ENCODE results near the gene ANKRD11.
"Not testable (repeated sequence)": the region's sequence is repeated elsewhere in the genome, so short reads cannot be mapped to it uniquely, and the experiment has no call there.

The ANKRD11 gene

GRCh38 chr16:89331371-89332109 is 158.8 kb downstream of the ANKRD11 start:
- no peak overlapping the region for H3K4me2 ChIP-seq (ENCODE audit: low read length)
- H3K79me2 ChIP-seq, result peaks cover 46% of the 10 kb centered on the region
- H3K36me3 ChIP-seq (ENCODE audit: control insufficient read depth, insufficient read depth, low read length), result no peaks in the 10 kb centered on the region
- H2AFZ ChIP-seq, result no peak overlapping the region
- peaks cover 9% of the 10 kb centered on the region for H3K4me1 ChIP-seq
- no peaks in the 10 kb centered on the region for H3K27me3 ChIP-seq (ENCODE audit: control insufficient read depth, insufficient read depth, low read length)
- TF ChIP-seq, protein P1, sequence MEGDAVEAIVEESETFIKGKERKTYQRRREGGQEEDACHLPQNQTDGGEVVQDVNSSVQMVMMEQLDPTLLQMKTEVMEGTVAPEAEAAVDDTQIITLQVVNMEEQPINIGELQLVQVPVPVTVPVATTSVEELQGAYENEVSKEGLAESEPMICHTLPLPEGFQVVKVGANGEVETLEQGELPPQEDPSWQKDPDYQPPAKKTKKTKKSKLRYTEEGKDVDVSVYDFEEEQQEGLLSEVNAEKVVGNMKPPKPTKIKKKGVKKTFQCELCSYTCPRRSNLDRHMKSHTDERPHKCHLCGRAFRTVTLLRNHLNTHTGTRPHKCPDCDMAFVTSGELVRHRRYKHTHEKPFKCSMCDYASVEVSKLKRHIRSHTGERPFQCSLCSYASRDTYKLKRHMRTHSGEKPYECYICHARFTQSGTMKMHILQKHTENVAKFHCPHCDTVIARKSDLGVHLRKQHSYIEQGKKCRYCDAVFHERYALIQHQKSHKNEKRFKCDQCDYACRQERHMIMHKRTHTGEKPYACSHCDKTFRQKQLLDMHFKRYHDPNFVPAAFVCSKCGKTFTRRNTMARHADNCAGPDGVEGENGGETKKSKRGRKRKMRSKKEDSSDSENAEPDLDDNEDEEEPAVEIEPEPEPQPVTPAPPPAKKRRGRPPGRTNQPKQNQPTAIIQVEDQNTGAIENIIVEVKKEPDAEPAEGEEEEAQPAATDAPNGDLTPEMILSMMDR (IDR thresholded peaks at IDR 0.05), result no peak
- no peak overlapping the region for H3K27ac ChIP-seq
- H3K4me3 ChIP-seq (ENCODE audit: low read depth, low read length), result no peak overlapping the region
- no peak overlapping the region for H3K9ac ChIP-seq
- H3K9me3 ChIP-seq (ENCODE audit: control insufficient read depth, low read length), result no peaks in the 10 kb centered on the region

DNA sequence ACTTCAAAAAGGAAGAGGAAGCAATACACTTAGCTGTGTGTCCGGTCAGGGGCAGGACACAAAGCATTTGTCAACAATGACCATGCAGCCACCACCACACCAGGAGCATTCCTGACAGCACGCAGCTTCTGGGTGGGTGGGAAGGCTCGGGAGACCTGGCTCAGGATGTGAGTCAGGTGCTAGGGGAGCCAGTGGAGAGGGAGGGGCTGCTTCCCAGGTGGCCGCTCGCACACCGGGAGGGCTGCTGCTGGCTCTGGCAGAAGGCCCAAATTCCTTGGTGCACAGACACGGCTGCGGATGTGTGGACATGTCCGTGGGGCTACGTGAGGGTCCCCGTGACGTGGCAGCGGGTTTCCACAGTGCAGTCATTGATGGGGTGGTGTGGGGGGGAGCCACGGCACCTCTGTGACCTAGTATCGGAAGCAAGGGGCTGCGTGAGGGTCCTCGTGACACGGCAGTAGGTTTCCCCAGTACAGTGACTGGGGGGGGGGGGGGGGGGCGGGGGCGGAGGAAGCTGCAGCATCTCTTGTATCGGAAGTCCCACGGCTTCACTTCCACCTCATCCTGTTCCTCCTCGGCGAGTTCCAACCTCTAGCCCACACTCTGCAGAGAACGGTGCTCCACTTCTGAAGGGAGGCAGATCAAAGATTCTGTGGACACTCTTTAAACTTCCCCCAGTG is 160.0 kb downstream of the ANKRD11 start:
- no peak overlapping the region for H3K4me2 ChIP-seq (ENCODE audit: low read length)
- H3K27ac ChIP-seq, result no peak overlapping the region
- no peaks in the 10 kb centered on the region for H3K9me3 ChIP-seq (ENCODE audit: control insufficient read depth, low read length)
- H3K4me1 ChIP-seq, result peaks cover 19% of the 10 kb centered on the region
- TF ChIP-seq, protein P1 (IDR thresholded peaks at IDR 0.05), result no peak
- peaks cover 46% of the 10 kb centered on the region for H3K79me2 ChIP-seq
- no peak overlapping the region for H3K9ac ChIP-seq
- H3K27me3 ChIP-seq (ENCODE audit: control insufficient read depth, insufficient read depth, low read length), result no peaks in the 10 kb centered on the region
- H3K4me3 ChIP-seq (ENCODE audit: low read depth, low read length), result no peak overlapping the region
- H2AFZ ChIP-seq, result no peak overlapping the region
- H3K36me3 ChIP-seq (ENCODE audit: control insufficient read depth, insufficient read depth, low read length), result no peaks in the 10 kb centered on the region

- not testable (repeated sequence) for H3K9ac ChIP-seq; H3K27ac ChIP-seq; H3K4me3 ChIP-seq (ENCODE audit: low read depth, low read length); H3K4me2 ChIP-seq (ENCODE audit: low read length); H2AFZ ChIP-seq; H3K27me3 ChIP-seq (ENCODE audit: control insufficient read depth, insufficient read depth, low read length); H3K9me3 ChIP-seq (ENCODE audit: control insufficient read depth, low read length); H3K36me3 ChIP-seq (ENCODE audit: control insufficient read depth, insufficient read depth, low read length)
- peaks cover 46% of the 10 kb centered on the region for H3K79me2 ChIP-seq
- H3K4me1 ChIP-seq, result peaks cover 19% of the 10 kb centered on the region
Observed at GRCh38 chr16:89329830-89330176, 160.6 kb downstream of the ANKRD11 start.

DNA sequence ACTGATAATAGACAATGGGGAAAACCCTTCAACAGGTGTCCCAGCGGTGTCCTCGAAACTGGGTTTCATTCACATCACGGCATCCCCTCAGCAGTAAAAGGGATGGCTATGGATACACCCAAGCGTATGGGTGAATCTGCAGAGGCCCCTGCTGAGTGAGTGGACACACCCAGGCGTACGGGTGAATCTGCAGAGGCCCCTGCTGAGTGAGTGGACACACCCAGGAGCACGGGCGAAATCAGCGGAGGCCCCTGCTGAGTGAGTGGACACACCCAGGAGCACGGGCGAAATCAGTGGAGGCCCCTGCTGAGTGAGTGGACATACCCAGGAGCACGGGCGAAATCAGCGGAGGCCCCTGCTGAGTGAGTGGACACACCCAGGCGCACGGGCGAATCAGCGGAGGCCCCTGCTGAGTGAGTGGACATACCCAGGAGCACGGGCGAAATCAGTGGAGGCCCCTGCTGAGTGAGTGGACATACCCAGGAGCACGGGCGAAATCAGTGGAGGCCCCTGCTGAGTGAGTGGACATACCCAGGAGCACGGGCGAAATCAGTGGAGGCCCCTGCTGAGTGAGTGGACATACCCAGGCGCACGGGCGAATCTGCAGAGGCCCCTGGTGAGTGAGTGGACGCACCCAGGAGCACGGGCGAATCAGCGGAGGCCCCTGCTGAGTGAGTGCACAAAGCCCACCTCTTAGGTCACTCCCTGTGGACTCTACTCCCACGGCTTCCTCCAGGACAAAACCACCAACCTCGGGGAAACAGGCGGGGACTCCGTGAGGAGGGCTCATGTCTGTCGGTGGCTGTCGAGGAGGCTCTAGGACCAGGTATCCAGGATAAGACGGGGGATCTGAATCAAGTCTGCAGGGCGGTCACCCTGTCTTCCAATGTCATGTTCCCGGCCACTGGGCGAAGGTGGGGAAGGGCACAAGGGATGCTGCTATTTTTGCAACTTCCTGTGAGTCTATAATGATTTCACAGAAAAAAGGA is 161.7 kb downstream of the ANKRD11 start:
- not testable (repeated sequence) for H3K4me3 ChIP-seq (ENCODE audit: low read depth, low read length); H2AFZ ChIP-seq; H3K27ac ChIP-seq; H3K27me3 ChIP-seq (ENCODE audit: control insufficient read depth, insufficient read depth, low read length); H3K4me2 ChIP-seq (ENCODE audit: low read length); H3K36me3 ChIP-seq (ENCODE audit: control insufficient read depth, insufficient read depth, low read length); H3K9ac ChIP-seq; H3K9me3 ChIP-seq (ENCODE audit: control insufficient read depth, low read length)
- Histone ChIP-seq H3K79me2 (peaks cover 51% of the 10 kb centered on the region), H3K4me1 (peaks cover 16% of the 10 kb centered on the region)

- Histone ChIP-seq H3K79me2 (peaks cover 67% of the 10 kb centered on the region), H3K9ac (no peak overlapping the region), H3K9me3 (ENCODE audit: control insufficient read depth, low read length) (no peaks in the 10 kb centered on the region), H3K36me3 (ENCODE audit: control insufficient read depth, insufficient read depth, low read length) (no peaks in the 10 kb centered on the region), H3K4me2 (ENCODE audit: low read length) (no peak overlapping the region), H3K27me3 (ENCODE audit: control insufficient read depth, insufficient read depth, low read length) (no peaks in the 10 kb centered on the region), H3K4me1 (peaks cover 13% of the 10 kb centered on the region), H3K27ac (no peak overlapping the region), H3K4me3 (ENCODE audit: low read depth, low read length) (no peak overlapping the region), H2AFZ (no peak overlapping the region)
- TF ChIP-seq, protein P1 (IDR thresholded peaks at IDR 0.05), result no peak
Observed at GRCh38 chr16:89326721-89327120, 163.6 kb downstream of the ANKRD11 start.

All from parathyroid adenoma (tissue), 2 donors.